DND-41 (cell line): ENCODE results near the gene CEL.

Source experiments
- ATAC-seq: fragments of 200-7000 bp; cut with Tn5 transposase; 3 replicates; pipeline ENCODE4 v1.9.1; 2021; ENCODE audit warnings: low read depth; ENCODE audit not compliant: insufficient read depth
- DNase-seq: peaks from one replicate; pipeline ENCODE4 v3.0.0-alpha.2; 2020
- H2AFZ ChIP-seq: 2 replicates; pipeline ENCODE4 v1.6.0; 2012; ENCODE audit warnings: low read depth, low read length
- H3K27ac ChIP-seq: 2 replicates; pipeline ENCODE4 v1.5.1; 2012; ENCODE audit warnings: low read length, inconsistent platforms
- H3K27me3 ChIP-seq: fragments of 200-600 bp; sonication (generic); 2 replicates; pipeline ENCODE4 v1.6.0; 2012; ENCODE audit warnings: low read length, mild to moderate bottlenecking, inconsistent platforms; ENCODE audit not compliant: insufficient read depth, poor library complexity
- H3K36me3 ChIP-seq: 2 replicates; pipeline ENCODE4 v1.5.1; 2012; ENCODE audit warnings: low read length, inconsistent platforms; ENCODE audit not compliant: insufficient read depth
- H3K4me1 ChIP-seq: 2 replicates; pipeline ENCODE4 v1.5.1; 2012; ENCODE audit warnings: mild to moderate bottlenecking, low read length; ENCODE audit not compliant: insufficient read depth
- H3K4me2 ChIP-seq: 2 replicates; pipeline ENCODE4 v1.6.0; 2012; ENCODE audit warnings: mild to moderate bottlenecking, moderate library complexity, low read length, inconsistent platforms; ENCODE audit not compliant: insufficient read depth
- H3K4me3 ChIP-seq, 2 experiments: fragments of 200-600 bp in 1 of 2; shearing (Covaris generic) in 1 of 2; 2 replicates each; pipeline ENCODE4 v1.5.1; 2012 to 2016; ENCODE audit warnings: inconsistent platforms in 2 of 2, low read length in 2 of 2, mild to moderate bottlenecking in 2 of 2, low read depth in 1 of 2, moderate library complexity in 1 of 2
- H3K79me2 ChIP-seq: 2 replicates; pipeline ENCODE4 v1.6.0; 2012; ENCODE audit warnings: low read length, inconsistent platforms; ENCODE audit not compliant: insufficient read depth
- H3K9ac ChIP-seq: 2 replicates; pipeline ENCODE4 v1.6.0; 2012; ENCODE audit warnings: low read depth, mild to moderate bottlenecking, inconsistent platforms, low read length, moderate library complexity
- H3K9me3 ChIP-seq: 2 replicates; pipeline ENCODE4 v1.5.1; 2012; ENCODE audit warnings: low read length, moderate library complexity, mild to moderate bottlenecking, inconsistent platforms; ENCODE audit not compliant: insufficient read depth, severe bottlenecking
- H4K20me1 ChIP-seq: 2 replicates; pipeline ENCODE4 v1.6.0; 2012; ENCODE audit warnings: low read length; ENCODE audit not compliant: insufficient read depth
- EZH2 ChIP-seq: IDR thresholded peaks from 3 replicates; pipeline ENCODE4 v1.6.1; 2012; ENCODE audit warnings: borderline replicate concordance, low read depth, mild to moderate bottlenecking, moderate library complexity, low read length, inconsistent platforms; ENCODE audit not compliant: severe bottlenecking
- TF ChIP-seq, protein P1 (sequence below): IDR thresholded peaks from 2 replicates; pipeline ENCODE4 v1.5.1; 2012; ENCODE audit warnings: borderline replicate concordance, low read length, moderate library complexity, mild to moderate bottlenecking; ENCODE audit not compliant: poor library complexity, severe bottlenecking; ENCODE audit errors: extremely low read depth

CEL gene

DNA sequence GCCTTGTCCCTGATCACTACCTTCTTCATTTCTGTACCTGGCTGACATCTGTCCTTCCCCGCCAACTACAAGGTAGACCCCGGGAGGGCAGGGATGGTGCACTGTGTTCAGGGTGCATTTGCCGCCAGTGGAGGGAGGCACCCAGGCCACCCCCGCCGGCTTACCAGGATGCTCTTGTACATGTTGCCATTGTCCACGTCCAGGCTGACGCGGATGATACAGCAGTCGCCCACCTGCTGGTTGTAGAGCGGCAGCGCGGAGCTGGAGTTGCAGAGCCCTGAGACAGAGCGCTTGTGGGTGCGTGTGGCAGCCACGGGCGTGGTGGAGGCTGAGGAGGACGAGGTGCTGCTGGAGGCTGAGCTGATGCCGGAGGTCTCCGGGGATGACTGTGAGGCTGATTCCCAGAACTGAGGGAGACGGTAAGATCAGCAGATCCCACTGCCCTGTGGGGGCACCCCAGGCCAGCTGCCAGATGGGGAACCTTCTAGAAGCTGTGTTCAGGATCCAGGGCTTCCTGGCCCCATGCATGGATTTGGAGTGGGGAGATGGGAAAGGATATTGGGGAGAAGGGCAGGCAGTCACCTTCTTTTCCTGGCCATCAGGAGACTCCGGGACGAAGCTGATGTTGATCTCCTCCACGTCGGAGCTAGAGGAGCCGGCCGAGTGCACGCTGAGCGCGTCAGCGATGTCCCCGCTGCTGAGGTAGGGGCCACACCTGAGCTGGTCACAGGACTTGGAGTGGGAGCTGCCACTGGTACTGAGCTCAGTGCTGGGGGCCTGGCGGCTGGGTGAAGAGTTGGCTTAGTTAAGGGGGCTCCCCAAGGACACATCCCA lies 39.8 kb downstream of the CEL start:
- no peaks in the 10 kb centered on the region for H3K79me2 ChIP-seq
- DNase-seq (no peak), ATAC-seq (no peak)
- H2AFZ ChIP-seq = no peak overlapping the region
- TF ChIP-seq, protein P1, sequence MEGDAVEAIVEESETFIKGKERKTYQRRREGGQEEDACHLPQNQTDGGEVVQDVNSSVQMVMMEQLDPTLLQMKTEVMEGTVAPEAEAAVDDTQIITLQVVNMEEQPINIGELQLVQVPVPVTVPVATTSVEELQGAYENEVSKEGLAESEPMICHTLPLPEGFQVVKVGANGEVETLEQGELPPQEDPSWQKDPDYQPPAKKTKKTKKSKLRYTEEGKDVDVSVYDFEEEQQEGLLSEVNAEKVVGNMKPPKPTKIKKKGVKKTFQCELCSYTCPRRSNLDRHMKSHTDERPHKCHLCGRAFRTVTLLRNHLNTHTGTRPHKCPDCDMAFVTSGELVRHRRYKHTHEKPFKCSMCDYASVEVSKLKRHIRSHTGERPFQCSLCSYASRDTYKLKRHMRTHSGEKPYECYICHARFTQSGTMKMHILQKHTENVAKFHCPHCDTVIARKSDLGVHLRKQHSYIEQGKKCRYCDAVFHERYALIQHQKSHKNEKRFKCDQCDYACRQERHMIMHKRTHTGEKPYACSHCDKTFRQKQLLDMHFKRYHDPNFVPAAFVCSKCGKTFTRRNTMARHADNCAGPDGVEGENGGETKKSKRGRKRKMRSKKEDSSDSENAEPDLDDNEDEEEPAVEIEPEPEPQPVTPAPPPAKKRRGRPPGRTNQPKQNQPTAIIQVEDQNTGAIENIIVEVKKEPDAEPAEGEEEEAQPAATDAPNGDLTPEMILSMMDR = no peak
- TF ChIP-seq EZH2 = no peak
- H3K4me3 ChIP-seq = no peak overlapping the region
- no peak overlapping the region for H3K9ac ChIP-seq
- H3K27me3 ChIP-seq = no peaks in the 10 kb centered on the region
- peaks cover 88% of the 10 kb centered on the region for H3K36me3 ChIP-seq
- no peak overlapping the region for H3K27ac ChIP-seq
- H4K20me1 ChIP-seq = peaks cover 4% of the 10 kb centered on the region; the same call in 1 of the 2 replicates
- H3K9me3 ChIP-seq = peaks cover 7% of the 10 kb centered on the region
- H3K4me1 ChIP-seq = no peaks in the 10 kb centered on the region
- H3K4me2 ChIP-seq = no peak overlapping the region

DNA sequence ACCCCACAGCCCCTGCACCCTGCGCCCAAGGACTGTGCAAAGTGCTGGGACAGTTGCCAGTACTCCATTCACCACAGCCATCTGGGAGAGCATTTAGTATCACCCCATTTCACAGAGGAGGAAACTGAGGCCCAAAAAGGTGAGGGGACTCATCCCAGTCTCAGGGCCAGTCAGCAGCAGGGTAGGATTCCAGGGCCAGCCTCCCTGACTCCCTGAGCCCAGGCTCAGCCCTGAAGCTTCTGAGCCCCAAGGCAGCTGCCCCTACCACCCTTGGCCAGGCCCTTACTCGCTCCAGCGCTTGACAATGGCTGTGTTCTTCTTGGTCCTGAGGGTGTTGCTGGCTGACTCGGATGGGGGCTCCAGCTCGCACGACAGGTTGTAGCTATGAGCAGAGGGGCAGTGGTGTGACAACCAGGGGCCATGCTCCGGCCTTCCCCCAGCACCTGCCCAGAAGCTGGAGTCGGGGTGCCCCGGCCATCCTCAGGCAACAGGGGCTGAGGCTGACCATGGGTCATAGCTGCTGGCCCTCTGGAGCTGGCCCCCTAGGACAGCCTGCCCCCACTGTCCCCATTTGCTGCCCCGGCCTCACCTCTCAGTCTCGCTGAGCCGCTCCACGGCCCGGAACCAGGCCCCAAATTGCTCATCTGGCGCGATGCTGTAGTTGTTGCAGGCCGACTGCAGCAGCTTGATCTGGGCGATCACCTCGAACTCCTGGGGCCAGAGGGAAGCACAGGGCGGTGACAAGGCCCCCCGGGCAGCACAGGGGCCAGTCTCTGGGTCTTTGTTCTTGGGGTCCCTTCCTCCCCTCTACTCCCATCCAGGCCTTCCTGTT lies 40.6 kb downstream of the CEL start:
- H3K9me3 ChIP-seq = peaks cover 7% of the 10 kb centered on the region
- H3K9ac ChIP-seq = no peak overlapping the region
- DNase-seq (no peak), ATAC-seq (no peak)
- peaks cover 94% of the 10 kb centered on the region for H3K36me3 ChIP-seq
- H3K79me2 ChIP-seq = no peaks in the 10 kb centered on the region
- H3K4me2 ChIP-seq = no peak overlapping the region
- no peaks in the 10 kb centered on the region for H3K27me3 ChIP-seq
- H4K20me1 ChIP-seq = peaks cover 4% of the 10 kb centered on the region; the same call in 1 of the 2 replicates
- H3K4me3 ChIP-seq = no peak overlapping the region
- no peak overlapping the region for H2AFZ ChIP-seq
- no peak for TF ChIP-seq EZH2
- TF ChIP-seq, protein P1 = no peak
- H3K27ac ChIP-seq = no peak overlapping the region
- no peaks in the 10 kb centered on the region for H3K4me1 ChIP-seq

- Histone ChIP-seq H3K27ac (no peak overlapping the region), H2AFZ (no peak overlapping the region), H3K27me3 (no peaks in the 10 kb centered on the region), H3K9me3 (peaks cover under 1% of the 10 kb centered on the region), H3K4me2 (no peak overlapping the region), H4K20me1 (peaks cover 5% of the 10 kb centered on the region; the same call in 1 of the 2 replicates), H3K4me1 (no peaks in the 10 kb centered on the region), H3K4me3 (no peak overlapping the region), H3K79me2 (no peaks in the 10 kb centered on the region), H3K9ac (no peak overlapping the region), H3K36me3 (peaks cover 94% of the 10 kb centered on the region)
- ATAC-seq (peak; percentile 57), DNase-seq (peak; percentile 26)
- no peak for TF ChIP-seq EZH2
- TF ChIP-seq, protein P1 = peak; percentile 91
Measured at GRCh38 chr9:133103183-133103986, 41.6 kb downstream of the CEL start.
